ENCODE measurements around the gene PIK3AP1. TPM values are rescaled to one million over a fixed set of nuclear protein-coding genes. Genes with fewer than 3 reads are reported as not detected.

PIK3AP1 gene
- total RNA-seq, 1 experiment from 2014 or later: 4.3 TPM

GRCh38 chr10:96690755-96691730, 29.3 kb downstream of the PIK3AP1 start:
- ATAC-seq (peak; percentile 67), DNase-seq (ENCODE audit: low spot score) (no peak)

GRCh38 chr10:96688789-96689188, 31.5 kb downstream of the PIK3AP1 start:
- no peak overlapping the region for H3K4me3 Mint-ChIP-seq
- H3K27ac Mint-ChIP-seq: no peak overlapping the region
- H3K27me3 Mint-ChIP-seq (ENCODE audit: low read depth): no peaks in the 10 kb centered on the region
- CTCF ChIA-PET: interaction anchor here (0.7 kb wide), 1 partner anchor 349 kb away, joined by 6 read pairs; no protein-coding TSS in a partner anchor
- peaks cover 10% of the 10 kb centered on the region for H3K4me1 Mint-ChIP-seq
- TF ChIP-seq CBFB (CRISPR knock-in tag; IDR thresholded peaks at IDR 0.05; ENCODE audit: low read depth) (no peak), ATF2 (CRISPR knock-in tag; IDR thresholded peaks at IDR 0.05; ENCODE audit: borderline replicate concordance, low read depth) (no peak), MXD4 (CRISPR knock-in tag; IDR thresholded peaks at IDR 0.05; ENCODE audit: borderline replicate concordance) (no peak), AFF4 (CRISPR knock-in tag; IDR thresholded peaks at IDR 0.05; ENCODE audit: borderline replicate concordance) (no peak), ZMAT4 (CRISPR knock-in tag; IDR thresholded peaks at IDR 0.05) (no peak), GRHL2 (CRISPR knock-in tag; IDR thresholded peaks at IDR 0.05; ENCODE audit: insufficient replicate concordance, severe bottlenecking) (no peak), JAZF1 (CRISPR knock-in tag; IDR thresholded peaks at IDR 0.05) (no peak), ZNF232 (CRISPR knock-in tag; IDR thresholded peaks at IDR 0.05) (no peak), TCF7 (CRISPR knock-in tag; IDR thresholded peaks at IDR 0.05; ENCODE audit: low read depth) (no peak), SP1 (CRISPR knock-in tag; conservative IDR thresholded peaks at IDR 0.05) (no peak)
- POLR2A ChIA-PET: no interaction called here
- H3K36me3 Mint-ChIP-seq: no peaks in the 10 kb centered on the region
- ATAC-seq (no peak), DNase-seq (ENCODE audit: low spot score) (no peak)
- peaks cover 15% of the 10 kb centered on the region for H3K9me3 Mint-ChIP-seq

More at GRCh38 chr10:96690755-96691730, 29.3 kb downstream of the PIK3AP1 start:
- Mint-ChIP-seq H3K27ac (no peak overlapping the region), H3K27me3 (ENCODE audit: low read depth) (no peaks in the 10 kb centered on the region), H3K4me1 (peaks cover 10% of the 10 kb centered on the region), H3K9me3 (peaks cover 15% of the 10 kb centered on the region), H3K4me3 (no peak overlapping the region), H3K36me3 (no peaks in the 10 kb centered on the region)
- TF ChIP-seq GRHL2 (CRISPR knock-in tag; IDR thresholded peaks at IDR 0.05; ENCODE audit: insufficient replicate concordance, severe bottlenecking) (no peak), USF1 (CRISPR knock-in tag; IDR thresholded peaks at IDR 0.05) (no peak), ZNF671 (CRISPR knock-in tag; IDR thresholded peaks at IDR 0.05) (no peak), ERG (CRISPR knock-in tag; IDR thresholded peaks at IDR 0.05) (no peak), ZNF219 (CRISPR knock-in tag; IDR thresholded peaks at IDR 0.05; ENCODE audit: borderline replicate concordance) (no peak), CREB1 (CRISPR knock-in tag; IDR thresholded peaks at IDR 0.05) (no peak), EMX1 (CRISPR knock-in tag; IDR thresholded peaks at IDR 0.05) (no peak), ZNF232 (CRISPR knock-in tag; IDR thresholded peaks at IDR 0.05) (no peak), E2F1 (CRISPR knock-in tag; IDR thresholded peaks at IDR 0.05) (no peak), RELA (CRISPR knock-in tag; IDR thresholded peaks at IDR 0.05; ENCODE audit: borderline replicate concordance) (no peak)
- ChIA-PET POLR2A (no interaction called here), CTCF (interaction anchor here (1.3 to 1.4 kb wide), 2 partner anchors 48 to 50 kb away, joined by 5 to 9 read pairs; no protein-coding TSS in a partner anchor)
